Natural killer cell (primary cell): ENCODE results near the gene BBS9. TPM values are rescaled to one million over a fixed set of nuclear protein-coding genes. Genes with fewer than 3 reads are reported as not detected.
A peak's percentile ranks its signal among the peaks of the same experiment; 100 is the strongest.

Source experiments
- ATAC-seq, 3 donors: fragments of 150-1000 bp in 2 of 3; fragments of 200-7000 bp in 1 of 3; cut with Tn5 transposase; 1 replicate in 1 of 3; 2 replicates in 2 of 3; pipeline ENCODE4 v1.10.0; 2021; ENCODE audit warnings: mild to moderate bottlenecking in 2 of 3, moderate library complexity in 2 of 3
- DNase-seq, 2 donors: peaks; one replicate each; pipeline versions ENCODE4 v3.0.0 to v3.0.0-alpha.2; 2013 to 2021; ENCODE audit warnings: mixed read lengths in 1 of 2
- H3K27ac ChIP-seq: one replicate; pipeline ENCODE4 v1.5.1; 2013; ENCODE audit warnings: mild to moderate bottlenecking, low read length
- H3K27me3 ChIP-seq: one replicate; pipeline ENCODE4 v1.6.1; 2013; ENCODE audit warnings: low read length; ENCODE audit not compliant: control insufficient read depth, insufficient read depth
- H3K36me3 ChIP-seq: one replicate; pipeline ENCODE4 v1.6.1; 2013; ENCODE audit warnings: low read length; ENCODE audit not compliant: control insufficient read depth, insufficient read depth
- H3K4me1 ChIP-seq: one replicate; pipeline ENCODE4 v1.6.1; 2013; ENCODE audit warnings: low read length; ENCODE audit not compliant: control insufficient read depth, insufficient read depth
- H3K4me3 ChIP-seq: one replicate; pipeline ENCODE4 v1.5.1; 2013; ENCODE audit warnings: low read length
- H3K9me3 ChIP-seq: one replicate; pipeline ENCODE4 v1.6.1; 2013; ENCODE audit warnings: low read length; ENCODE audit not compliant: control insufficient read depth, insufficient read depth
- H3K27ac Mint-ChIP-seq, 2 donors: one replicate each; pipeline ENCODE4 v1.8.0; 2022; ENCODE audit warnings: mild to moderate bottlenecking in 2 of 2, mixed read lengths in 2 of 2, moderate library complexity in 1 of 2
- H3K27me3 Mint-ChIP-seq, 2 donors: one replicate each; pipeline ENCODE4 v1.8.0; 2022; ENCODE audit warnings: low read depth in 2 of 2, mixed read lengths in 2 of 2
- H3K36me3 Mint-ChIP-seq: one replicate; pipeline ENCODE4 v1.8.0; 2022; ENCODE audit warnings: mixed read lengths
- H3K4me1 Mint-ChIP-seq, 2 donors: one replicate each; pipeline ENCODE4 v1.8.0; 2022; ENCODE audit warnings: mixed read lengths in 2 of 2
- H3K4me3 Mint-ChIP-seq: one replicate; pipeline ENCODE4 v1.8.0; 2022; ENCODE audit warnings: mild to moderate bottlenecking, moderate library complexity, mixed read lengths
- H3K9me3 Mint-ChIP-seq, 2 donors: one replicate each; pipeline ENCODE4 v1.8.0; 2022; ENCODE audit warnings: mixed read lengths in 2 of 2
- WGBS: methylation state at CpG from one replicate; pipeline ENCODE4 v1.1.7; 2013; ENCODE audit warnings: missing lambda C conversion rate; ENCODE audit not compliant: insufficient coverage; 5-methylcytosine and 5-hydroxymethylcytosine counted together
- intact Hi-C: fragments of 100-400 bp; cut with micrococcal nuclease; formaldehyde crosslinking; loops from one replicate; pipeline ENCODE4 v1.14.2; 2022
- total RNA-seq, 4 donors: library from RNA; stranded (reverse); fragments of 120-200 nt in 1 of 4; gene quantifications; one replicate each; pipeline versions ENCODE4 v1.2.3 to v1.2.4, GENCODE V29; 2013 to 2022
- TF ChIP-seq, protein P1 (sequence below): fragments of 200-600 bp; IDR thresholded peaks from one replicate; pipeline ENCODE4 v1.8.0; 2022; ENCODE audit warnings: antibody characterized with exemption

The BBS9 gene
- total RNA-seq, 3 donors from 2014 or later (not counting 1 experiment from before 2014, with no cell fraction given) = 25.1 to 34.6 (median 34.4) TPM

- H3K36me3 Mint-ChIP-seq = no peaks in the 10 kb centered on the region
- Histone ChIP-seq H3K4me3 (no peak overlapping the region), H3K4me1 (peaks cover 3% of the 10 kb centered on the region), H3K9me3 (no peaks in the 10 kb centered on the region), H3K27ac (peak overlapping the region; percentile 4), H3K27me3 (no peaks in the 10 kb centered on the region), H3K36me3 (no peaks in the 10 kb centered on the region)
- H3K4me1 Mint-ChIP-seq = peaks cover 41 to 49% of the 10 kb centered on the region in 2 donors
- peak overlapping the region; percentile 67 to 87 for H3K27ac Mint-ChIP-seq
- DNase-seq = no peak
- H3K9me3 Mint-ChIP-seq = no peaks in the 10 kb centered on the region
- peak overlapping the region; percentile 43 for H3K4me3 Mint-ChIP-seq
- no peaks in the 10 kb centered on the region for H3K27me3 Mint-ChIP-seq
- 75% methylated on average over 7 of the region's 10 CpGs for WGBS
- peak; percentile 52 to 79 (median 68) for ATAC-seq
- TF ChIP-seq, protein P1, sequence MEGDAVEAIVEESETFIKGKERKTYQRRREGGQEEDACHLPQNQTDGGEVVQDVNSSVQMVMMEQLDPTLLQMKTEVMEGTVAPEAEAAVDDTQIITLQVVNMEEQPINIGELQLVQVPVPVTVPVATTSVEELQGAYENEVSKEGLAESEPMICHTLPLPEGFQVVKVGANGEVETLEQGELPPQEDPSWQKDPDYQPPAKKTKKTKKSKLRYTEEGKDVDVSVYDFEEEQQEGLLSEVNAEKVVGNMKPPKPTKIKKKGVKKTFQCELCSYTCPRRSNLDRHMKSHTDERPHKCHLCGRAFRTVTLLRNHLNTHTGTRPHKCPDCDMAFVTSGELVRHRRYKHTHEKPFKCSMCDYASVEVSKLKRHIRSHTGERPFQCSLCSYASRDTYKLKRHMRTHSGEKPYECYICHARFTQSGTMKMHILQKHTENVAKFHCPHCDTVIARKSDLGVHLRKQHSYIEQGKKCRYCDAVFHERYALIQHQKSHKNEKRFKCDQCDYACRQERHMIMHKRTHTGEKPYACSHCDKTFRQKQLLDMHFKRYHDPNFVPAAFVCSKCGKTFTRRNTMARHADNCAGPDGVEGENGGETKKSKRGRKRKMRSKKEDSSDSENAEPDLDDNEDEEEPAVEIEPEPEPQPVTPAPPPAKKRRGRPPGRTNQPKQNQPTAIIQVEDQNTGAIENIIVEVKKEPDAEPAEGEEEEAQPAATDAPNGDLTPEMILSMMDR = no peak
- intact Hi-C loops = no loop called here
Measured at GRCh38 chr7:33639552-33640197, 510.3 kb downstream of the BBS9 start.

GRCh38 chr7:33640741-33641140 lies 511.4 kb downstream of the BBS9 start:
- no peaks in the 10 kb centered on the region for H3K27me3 Mint-ChIP-seq
- H3K27ac ChIP-seq = no peak overlapping the region
- WGBS = 90% methylated on average over 3 of the region's 3 CpGs
- peak overlapping the region; percentile 67 to 87 for H3K27ac Mint-ChIP-seq
- peak overlapping the region; percentile 43 for H3K4me3 Mint-ChIP-seq
- no peaks in the 10 kb centered on the region for H3K27me3 ChIP-seq
- no peak overlapping the region for H3K4me3 ChIP-seq
- no peak for DNase-seq
- no peaks in the 10 kb centered on the region for H3K36me3 ChIP-seq
- no peaks in the 10 kb centered on the region for H3K9me3 Mint-ChIP-seq
- peaks cover 3% of the 10 kb centered on the region for H3K4me1 ChIP-seq
- TF ChIP-seq, protein P1 = no peak
- peaks cover 41 to 49% of the 10 kb centered on the region in 2 donors for H3K4me1 Mint-ChIP-seq
- ATAC-seq = no peak
- no peaks in the 10 kb centered on the region for H3K36me3 Mint-ChIP-seq
- intact Hi-C loops = no loop called here
- H3K9me3 ChIP-seq = no peaks in the 10 kb centered on the region

- ATAC-seq (no peak), DNase-seq (no peak)
- Mint-ChIP-seq H3K36me3 (no peaks in the 10 kb centered on the region), H3K27me3 (no peaks in the 10 kb centered on the region), H3K9me3 (no peaks in the 10 kb centered on the region), H3K27ac (peak overlapping the region; percentile 44 to 65), H3K4me1 (peaks cover 41 to 52% of the 10 kb centered on the region in 2 donors), H3K4me3 (no peak overlapping the region)
- H3K4me3 ChIP-seq = no peak overlapping the region
- H3K27ac ChIP-seq = no peak overlapping the region
- TF ChIP-seq, protein P1 = no peak
- H3K36me3 ChIP-seq = no peaks in the 10 kb centered on the region
- intact Hi-C loops = no loop called here
- H3K4me1 ChIP-seq = peaks cover 3% of the 10 kb centered on the region
- H3K27me3 ChIP-seq = no peaks in the 10 kb centered on the region
- H3K9me3 ChIP-seq = no peaks in the 10 kb centered on the region
- 50% methylated on average over 1 of the region's 1 CpG for WGBS
Measured at GRCh38 chr7:33642312-33642711, 512.9 kb downstream of the BBS9 start.

GRCh38 chr7:33643530-33643929 lies 514.2 kb downstream of the BBS9 start:
- Histone ChIP-seq H3K4me3 (no peak overlapping the region), H3K36me3 (no peaks in the 10 kb centered on the region), H3K27me3 (no peaks in the 10 kb centered on the region), H3K27ac (no peak overlapping the region), H3K9me3 (no peaks in the 10 kb centered on the region), H3K4me1 (peaks cover 3% of the 10 kb centered on the region)
- DNase-seq = no peak
- Mint-ChIP-seq H3K36me3 (no peaks in the 10 kb centered on the region), H3K9me3 (no peaks in the 10 kb centered on the region), H3K27ac (peak overlapping the region; percentile 44 to 65), H3K4me3 (peak overlapping the region; percentile 40), H3K4me1 (peaks cover 41 to 57% of the 10 kb centered on the region in 2 donors), H3K27me3 (no peaks in the 10 kb centered on the region)
- TF ChIP-seq, protein P1 = no peak
- ATAC-seq = no peak
- WGBS = 77% methylated on average over 2 of the region's 2 CpGs
- intact Hi-C loops = no loop called here
